GM23248 (cell line): Measurements from ENCODE around the gene TEX264. TPM values are rescaled to one million over a fixed set of nuclear protein-coding genes. Genes with fewer than 3 reads are reported as not detected.

Experiments used
- DNase-seq: peaks from one replicate; pipeline ENCODE4 v3.0.0-alpha.2; 2015
- H2AFZ ChIP-seq: fragments of 200-600 bp; sonication (generic); 2 replicates; pipeline ENCODE4 v1.6.1; 2016; ENCODE audit warnings: antibody characterized with exemption
- H3F3A ChIP-seq: fragments of 200-600 bp; sonication (generic); 2 replicates; pipeline ENCODE4 v1.6.1; 2016; ENCODE audit warnings: mild to moderate bottlenecking, antibody characterized with exemption, mixed run types; ENCODE audit not compliant: insufficient read depth
- H3K27ac ChIP-seq: fragments of 200-600 bp; sonication (generic); 2 replicates; pipeline ENCODE4 v1.5.1; 2016; ENCODE audit warnings: mild to moderate bottlenecking
- H3K27me3 ChIP-seq: fragments of 200-600 bp; sonication (generic); replicated peaks from 2 replicates; pipeline ENCODE4 v1.6.1; 2016; ENCODE audit warnings: mild to moderate bottlenecking; ENCODE audit not compliant: insufficient read depth
- H3K36me3 ChIP-seq: fragments of 200-600 bp; sonication (generic); 2 replicates; pipeline ENCODE4 v1.6.1; 2016; ENCODE audit warnings: low read depth, mild to moderate bottlenecking
- H3K4me1 ChIP-seq: fragments of 200-600 bp; sonication (generic); 2 replicates; pipeline ENCODE4 v1.6.1; 2016; ENCODE audit warnings: mild to moderate bottlenecking; ENCODE audit not compliant: insufficient read depth
- H3K4me2 ChIP-seq: fragments of 200-600 bp; sonication (generic); one replicate; pipeline ENCODE4 v1.6.1; 2016; ENCODE audit warnings: mild to moderate bottlenecking; ENCODE audit not compliant: unreplicated experiment
- H3K4me3 ChIP-seq: fragments of 200-600 bp; sonication (generic); 2 replicates; pipeline ENCODE4 v1.5.1; 2016; ENCODE audit warnings: mild to moderate bottlenecking
- H3K79me2 ChIP-seq: fragments of 200-600 bp; sonication (generic); 2 replicates; pipeline ENCODE4 v1.6.1; 2016; ENCODE audit warnings: mild to moderate bottlenecking; ENCODE audit not compliant: insufficient read depth
- H3K9ac ChIP-seq: fragments of 200-600 bp; sonication (generic); 2 replicates; pipeline ENCODE4 v1.6.1; 2016; ENCODE audit warnings: mild to moderate bottlenecking
- H3K9me2 ChIP-seq: fragments of 200-600 bp; sonication (generic); 2 replicates; pipeline ENCODE4 v1.6.1; 2016; ENCODE audit warnings: mixed run types, mild to moderate bottlenecking, moderate library complexity; ENCODE audit not compliant: insufficient read depth
- H3K9me3 ChIP-seq: fragments of 200-600 bp; sonication (generic); one replicate; pipeline ENCODE4 v1.6.1; 2017; ENCODE audit warnings: low read depth
- H4K20me1 ChIP-seq: fragments of 200-600 bp; sonication (generic); 2 replicates; pipeline ENCODE4 v1.6.0; 2016; ENCODE audit not compliant: insufficient read depth
- EZH2 ChIP-seq: fragments of 200-600 bp; sonication (generic); IDR thresholded peaks from 2 replicates; pipeline ENCODE4 v1.6.1; 2018; ENCODE audit warnings: antibody characterized with exemption, mild to moderate bottlenecking; ENCODE audit not compliant: insufficient read depth, poor library complexity, severe bottlenecking
- EZH2phosphoT487 ChIP-seq: fragments of 200-600 bp; sonication (generic); IDR thresholded peaks from 2 replicates; pipeline ENCODE4 v1.6.1; 2018; ENCODE audit warnings: antibody characterized with exemption, moderate library complexity, mild to moderate bottlenecking, low read depth; ENCODE audit not compliant: insufficient read depth
- WGBS, 2 experiments: methylation state at CpG; one replicate each; pipeline ENCODE4 v1.1.6; 2015 to 2017; ENCODE audit warnings: low lambda C conversion rate in 2 of 2, low coverage in 1 of 2; ENCODE audit errors: missing lambda C conversion rate in 2 of 2; 5-methylcytosine and 5-hydroxymethylcytosine counted together
- in situ Hi-C: fragments of 300-500 bp; cut with MboI; formaldehyde crosslinking; loops from 2 replicates; pipeline ENCODE4 v1.15.0; 2020
- polyA plus RNA-seq: library from polyadenylated mRNA; unstranded; fragments of >200 nt; fragmentation: Nextera tagmentation; extraction: Ambion mirVana; gene quantifications from 2 replicates; pipeline ENCODE4 v1.2.1, GENCODE V29; 2016
- small RNA-seq: library from RNA; depleted of rRNA; stranded (forward); fragments of <200 nt; gene quantifications from one replicate; pipeline ENCODE3, GENCODE V24; 2014; ENCODE audit warnings: low read depth, low replicate concordance
- total RNA-seq: library from RNA; depleted of rRNA; stranded (reverse); fragments of >200 nt; shearing (Covaris generic); gene quantifications from 2 replicates; pipeline ENCODE4 v1.2.3, GENCODE V29; 2014; rRNA removed

Gene TEX264
- total and polyA plus RNA-seq, 2 experiments from 2014 or later, result 66.7 to 89.8 TPM

DNA sequence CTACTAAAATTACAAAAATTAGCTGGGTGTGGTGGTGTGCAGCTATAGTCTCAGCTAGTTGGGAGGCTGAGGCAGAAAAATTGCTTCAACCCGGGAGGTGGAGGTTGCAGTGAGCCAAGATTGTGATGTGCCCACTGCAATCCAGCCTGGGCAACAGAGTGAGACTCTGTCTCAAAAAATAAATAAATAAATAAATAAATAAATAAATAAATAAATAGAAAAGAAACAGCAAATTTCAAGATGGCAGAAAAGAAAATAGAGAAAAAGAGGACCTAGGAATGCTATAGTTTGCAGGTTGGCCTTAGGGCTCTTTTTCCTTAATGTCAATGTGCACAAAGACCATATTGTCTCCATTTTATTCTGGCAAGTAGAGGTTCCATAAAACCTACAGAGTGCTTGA, 79.8 kb downstream of the TEX264 start:
- no peak for DNase-seq
- in situ Hi-C loops, result no loop called here
- no peak for TF ChIP-seq EZH2phosphoT487
- no peak for TF ChIP-seq EZH2
- WGBS, 2 experiments, result 57 to 65% methylated on average over 1 of the region's 1 CpG
- no peak overlapping the region for H3K4me3 ChIP-seq
- no peak overlapping the region for H2AFZ ChIP-seq
- no peaks in the 10 kb centered on the region for H3K79me2 ChIP-seq
- no peaks in the 10 kb centered on the region for H3K4me1 ChIP-seq
- H3K4me2 ChIP-seq, result no peak overlapping the region
- H3F3A ChIP-seq, result no peaks in the 10 kb centered on the region
- H3K27me3 ChIP-seq, result 0 out of 2 replicates have a peak, but pooled peaks cover 15% of the 10 kb centered on the region
- H4K20me1 ChIP-seq, result no peaks in the 10 kb centered on the region
- H3K27ac ChIP-seq, result no peak overlapping the region
- H3K36me3 ChIP-seq, result no peaks in the 10 kb centered on the region
- no peaks in the 10 kb centered on the region for H3K9me2 ChIP-seq
- no peaks in the 10 kb centered on the region for H3K9me3 ChIP-seq
- H3K9ac ChIP-seq, result no peak overlapping the region

DNA sequence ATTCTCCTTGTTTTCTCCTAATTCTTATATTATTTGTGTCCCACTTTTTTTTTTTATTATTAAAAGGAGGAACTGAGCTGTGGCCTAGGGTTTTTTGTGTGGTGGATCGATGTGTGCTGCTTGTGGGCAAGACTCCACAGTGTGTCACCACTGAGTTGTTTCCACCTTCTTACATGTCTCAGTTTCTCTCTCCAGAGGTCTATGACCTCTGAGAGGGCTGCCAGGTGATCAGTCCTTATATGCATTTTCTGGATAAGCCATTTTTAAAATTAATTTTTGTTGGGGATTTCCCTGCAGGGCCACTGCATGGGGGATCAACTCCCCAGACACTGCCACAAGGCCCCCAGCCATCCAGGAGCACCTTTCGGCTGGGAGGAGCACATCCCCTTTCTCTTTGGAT, 80.2 kb downstream of the TEX264 start:
- no peak overlapping the region for H2AFZ ChIP-seq
- DNase-seq, result no peak
- H3K27me3 ChIP-seq, result 0 out of 2 replicates have a peak, but pooled peaks cover 15% of the 10 kb centered on the region
- no peaks in the 10 kb centered on the region for H3F3A ChIP-seq
- no peaks in the 10 kb centered on the region for H3K4me1 ChIP-seq
- 54 to 59% methylated on average over 2 of the region's 2 CpGs for WGBS, 2 experiments
- no peaks in the 10 kb centered on the region for H4K20me1 ChIP-seq
- H3K79me2 ChIP-seq, result no peaks in the 10 kb centered on the region
- in situ Hi-C loops, result no loop called here
- no peak overlapping the region for H3K4me3 ChIP-seq
- H3K4me2 ChIP-seq, result no peak overlapping the region
- no peak overlapping the region for H3K9ac ChIP-seq
- TF ChIP-seq EZH2, result no peak
- TF ChIP-seq EZH2phosphoT487, result no peak
- no peaks in the 10 kb centered on the region for H3K9me2 ChIP-seq
- no peaks in the 10 kb centered on the region for H3K9me3 ChIP-seq
- no peaks in the 10 kb centered on the region for H3K36me3 ChIP-seq
- no peak overlapping the region for H3K27ac ChIP-seq

Small RNA genes within 50 kb of the gene (small RNA-seq; reads per million reads assigned to genes)
- 6.1 reads per million, percentile 81 among the genes with 10 or more reads in this experiment for gene RNA5SP132

Other genes starting within 250 kb of the TEX264 start
- 10.5 and 13.4 TPM in 2 replicates for gene DCAF1, start 171.2 kb upstream of the TEX264 start, total RNA-seq
- gene DCAF1, start 171.2 kb upstream of the TEX264 start, polyA plus RNA-seq, result 7.7 and 7.8 TPM in 2 replicates
- gene RAD54L2, start 132.5 kb upstream of the TEX264 start, total RNA-seq, result 8.5 and 14.2 TPM in 2 replicates
- 9.2 TPM in 2 replicates for gene RAD54L2, start 132.5 kb upstream of the TEX264 start, polyA plus RNA-seq
- gene GRM2, start 35.8 kb downstream of the TEX264 start, total RNA-seq, result 1.1 TPM in 1 of 2 replicates, not detected in the other
- gene GRM2, start 35.8 kb downstream of the TEX264 start, polyA plus RNA-seq, result not detected in 2 replicates
- gene IQCF6, start 108.0 kb downstream of the TEX264 start, total RNA-seq, result not detected in 2 replicates
- not detected in 2 replicates for gene IQCF6, start 108.0 kb downstream of the TEX264 start, polyA plus RNA-seq
- not detected in 2 replicates for gene IQCF2, start 190.4 kb downstream of the TEX264 start, total RNA-seq
- gene IQCF2, start 190.4 kb downstream of the TEX264 start, polyA plus RNA-seq, result not detected in 2 replicates
- gene IQCF5, start 204.3 kb downstream of the TEX264 start, total RNA-seq, result not detected in 2 replicates
- not detected in 2 replicates for gene IQCF5, start 204.3 kb downstream of the TEX264 start, polyA plus RNA-seq
- gene IQCF1, start 232.1 kb downstream of the TEX264 start, total RNA-seq, result not detected in 2 replicates
- gene IQCF1, start 232.1 kb downstream of the TEX264 start, polyA plus RNA-seq, result not detected in 2 replicates